AG04450 (cell line): ENCODE data around the gene NOL4L. TPM values are rescaled to one million over a fixed set of nuclear protein-coding genes. Genes with fewer than 3 reads are reported as not detected.

Source experiments
- CTCF ChIA-PET: fragments of 300-600, 350-600 bp; formaldehyde crosslinking; extraction: SDS; loops from one replicate; lab custom pipeline; 2022; ENCODE audit warnings: antibody characterized with exemption, inconsistent platforms; lab: Charles Lee
- POLR2A ChIA-PET: fragments of 350-600 bp; formaldehyde crosslinking; extraction: SDS; loops from one replicate; lab custom pipeline; 2021; ENCODE audit warnings: antibody characterized with exemption, inconsistent platforms; lab: Yijun Ruan, JAX
- DNase-seq: peaks from one replicate; pipeline ENCODE4 v3.0.0-alpha.2; 2011; ENCODE audit warnings: low read depth, low spot score
- H3K27ac ChIP-seq: one replicate; pipeline ENCODE4 v1.5.1; 2012; ENCODE audit warnings: low read depth, low read length, control low read depth
- H3K27me3 ChIP-seq: one replicate; pipeline ENCODE4 v1.6.0; 2012; ENCODE audit warnings: low read length; ENCODE audit not compliant: control insufficient read depth, insufficient read depth
- H3K4me3 ChIP-seq: 2 replicates; pipeline ENCODE4 v1.5.1; 2011; ENCODE audit warnings: mild to moderate bottlenecking, low read depth, low read length, control low read depth
- H3K9me3 ChIP-seq: 2 replicates; pipeline ENCODE4 v1.5.1; 2012; ENCODE audit warnings: low read length; ENCODE audit not compliant: control insufficient read depth, insufficient read depth
- polyA plus RNA-seq: library from polyadenylated mRNA; depleted of rRNA; stranded (reverse); fragments of >200 nt; gene quantifications from 2 replicates; pipeline ENCODE4 v1.2.3, GENCODE V29; 2011
- TF ChIP-seq, protein P1 (sequence below): IDR thresholded peaks from 2 replicates; pipeline ENCODE4 v1.5.1; 2011; ENCODE audit warnings: low read depth, low read length, control low read depth, inconsistent platforms

NOL4L gene
- polyA plus RNA-seq, 1 experiment, result 6.7 TPM

DNA sequence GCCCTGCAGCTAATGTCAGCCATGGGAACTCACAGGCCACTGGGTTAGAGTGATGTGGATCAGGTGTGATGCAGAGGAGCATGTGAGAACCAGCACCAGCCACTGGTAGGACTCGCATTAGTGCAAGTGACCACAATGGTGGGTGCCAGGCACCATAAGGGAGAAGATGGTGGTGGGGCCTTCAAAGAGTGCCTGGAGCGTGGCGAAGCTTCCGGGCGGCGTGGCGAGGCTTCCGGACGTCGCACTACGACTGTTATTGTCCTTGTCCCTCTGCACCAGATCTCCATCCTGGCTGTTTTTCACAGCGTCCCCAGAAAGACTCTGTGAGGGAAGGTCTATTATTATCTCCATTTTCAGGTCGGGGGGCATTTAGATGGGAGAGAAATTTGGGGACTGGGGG, 44.7 kb upstream of the NOL4L start:
- no peak for DNase-seq
- TF ChIP-seq, protein P1, sequence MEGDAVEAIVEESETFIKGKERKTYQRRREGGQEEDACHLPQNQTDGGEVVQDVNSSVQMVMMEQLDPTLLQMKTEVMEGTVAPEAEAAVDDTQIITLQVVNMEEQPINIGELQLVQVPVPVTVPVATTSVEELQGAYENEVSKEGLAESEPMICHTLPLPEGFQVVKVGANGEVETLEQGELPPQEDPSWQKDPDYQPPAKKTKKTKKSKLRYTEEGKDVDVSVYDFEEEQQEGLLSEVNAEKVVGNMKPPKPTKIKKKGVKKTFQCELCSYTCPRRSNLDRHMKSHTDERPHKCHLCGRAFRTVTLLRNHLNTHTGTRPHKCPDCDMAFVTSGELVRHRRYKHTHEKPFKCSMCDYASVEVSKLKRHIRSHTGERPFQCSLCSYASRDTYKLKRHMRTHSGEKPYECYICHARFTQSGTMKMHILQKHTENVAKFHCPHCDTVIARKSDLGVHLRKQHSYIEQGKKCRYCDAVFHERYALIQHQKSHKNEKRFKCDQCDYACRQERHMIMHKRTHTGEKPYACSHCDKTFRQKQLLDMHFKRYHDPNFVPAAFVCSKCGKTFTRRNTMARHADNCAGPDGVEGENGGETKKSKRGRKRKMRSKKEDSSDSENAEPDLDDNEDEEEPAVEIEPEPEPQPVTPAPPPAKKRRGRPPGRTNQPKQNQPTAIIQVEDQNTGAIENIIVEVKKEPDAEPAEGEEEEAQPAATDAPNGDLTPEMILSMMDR, result no peak
- Histone ChIP-seq H3K27me3 (peaks cover 15% of the 10 kb centered on the region), H3K9me3 (no peaks in the 10 kb centered on the region; the same call in 1 of the 2 replicates), H3K27ac (no peak overlapping the region), H3K4me3 (no peak overlapping the region)
- ChIA-PET CTCF (interaction anchor here (0.5 kb wide), 1 partner anchor 24 kb away, joined by 3 read pairs; no protein-coding TSS in a partner anchor), POLR2A (interaction anchor here (0.5 kb wide), 1 partner anchor 17 kb away, joined by 3 read pairs; no protein-coding TSS in a partner anchor)

DNA sequence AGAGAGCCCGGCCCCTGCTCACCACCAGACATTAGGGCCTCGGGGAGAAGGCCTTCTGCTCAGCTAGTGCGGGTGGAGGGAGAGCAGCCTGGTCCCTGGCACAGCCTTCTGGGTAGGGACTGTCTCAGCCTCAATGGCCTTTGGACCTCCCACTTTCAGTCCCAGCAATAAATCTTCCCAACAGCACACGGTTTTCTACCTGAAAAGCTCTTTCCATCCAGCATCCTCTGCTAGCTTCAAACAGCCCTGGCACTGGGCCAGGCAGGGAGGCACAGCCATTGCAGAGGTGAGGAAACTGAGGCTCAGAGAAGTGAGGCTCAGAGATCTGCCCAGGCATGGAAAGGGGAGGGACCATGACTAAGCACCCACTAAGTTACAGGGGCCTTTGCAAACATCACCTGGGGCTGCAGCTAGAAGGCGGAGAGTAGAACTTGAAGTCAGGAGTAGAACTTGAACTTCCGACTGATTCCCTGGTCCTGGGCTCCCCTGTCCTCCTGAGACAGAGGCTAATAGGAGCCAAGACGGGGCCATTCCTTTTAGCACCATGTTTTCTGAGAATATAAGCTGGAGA, 43.9 kb upstream of the NOL4L start:
- TF ChIP-seq, protein P1, result no peak
- CTCF ChIA-PET, result no interaction called here
- Histone ChIP-seq H3K27ac (no peak overlapping the region), H3K4me3 (no peak overlapping the region), H3K27me3 (peaks cover 15% of the 10 kb centered on the region), H3K9me3 (no peaks in the 10 kb centered on the region; the same call in 1 of the 2 replicates)
- DNase-seq, result no peak
- POLR2A ChIA-PET, result no interaction called here

DNA sequence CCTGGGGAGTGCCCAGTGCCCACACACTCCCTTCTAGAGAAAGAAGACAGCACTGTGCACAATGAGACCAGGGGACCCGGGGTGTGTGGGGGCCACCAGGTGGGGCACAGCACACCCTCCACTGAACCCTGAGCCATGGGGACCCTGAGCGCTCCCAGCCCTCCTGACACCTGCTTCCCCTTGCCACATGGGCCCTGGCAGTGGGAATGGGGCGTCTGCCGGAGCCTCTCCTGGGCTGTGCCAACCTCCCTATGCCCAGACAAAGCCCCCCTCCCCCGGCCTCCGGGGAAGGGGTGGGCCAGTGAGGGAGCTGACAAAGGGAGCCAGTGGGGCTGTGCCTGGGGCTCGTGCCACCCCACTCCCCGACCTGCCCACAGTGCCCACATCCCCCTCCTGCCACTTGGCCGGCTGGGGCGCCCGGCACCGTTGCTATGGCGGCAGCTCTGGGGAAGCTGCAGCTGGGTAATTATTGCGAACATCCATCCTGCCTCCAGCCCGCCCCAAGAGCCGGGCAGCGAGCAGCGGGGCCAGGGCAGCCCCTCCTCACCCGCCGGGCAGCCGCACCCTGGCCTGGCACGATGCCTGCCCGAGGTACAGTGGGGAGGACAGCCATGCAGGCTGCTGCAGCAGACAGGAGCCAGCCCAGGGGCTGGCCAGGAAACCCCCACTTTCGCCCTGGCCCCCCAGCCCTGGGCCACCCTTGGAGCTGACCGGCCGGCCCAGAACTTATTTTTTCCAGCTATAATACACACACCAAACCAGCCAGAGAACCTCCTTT, 41.9 kb upstream of the NOL4L start:
- ChIA-PET CTCF (no interaction called here), POLR2A (interaction anchor here (0.6 kb wide), 1 partner anchor 39 kb away, joined by 8 read pairs; no protein-coding TSS in a partner anchor)
- Histone ChIP-seq H3K9me3 (no peaks in the 10 kb centered on the region; the same call in 1 of the 2 replicates), H3K27me3 (peaks cover 16% of the 10 kb centered on the region), H3K27ac (no peak overlapping the region), H3K4me3 (no peak overlapping the region)
- DNase-seq, result no peak
- TF ChIP-seq, protein P1, result no peak

DNA sequence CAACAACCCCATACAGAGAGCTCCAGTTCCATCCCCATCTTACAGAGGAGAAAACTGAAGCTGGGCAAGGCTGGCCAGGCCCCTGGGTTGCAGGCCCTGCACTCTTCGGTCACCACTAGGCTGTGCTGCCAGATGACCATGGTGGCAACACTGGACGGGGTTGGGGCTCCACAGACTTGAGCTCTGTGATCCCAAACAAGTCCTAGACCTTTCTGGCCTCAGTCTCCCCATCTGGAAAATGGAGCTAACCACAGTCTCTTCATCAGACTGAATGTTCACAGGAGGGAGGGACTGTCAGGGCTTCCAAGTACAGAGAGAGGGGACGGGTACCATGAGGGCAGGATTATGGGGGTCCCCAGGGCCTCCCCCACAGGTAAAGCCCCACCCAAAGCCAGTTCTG, 41.3 kb upstream of the NOL4L start:
- H3K27me3 ChIP-seq, result peaks cover 16% of the 10 kb centered on the region
- no peak for DNase-seq
- no peak overlapping the region for H3K4me3 ChIP-seq
- CTCF ChIA-PET, result no interaction called here
- POLR2A ChIA-PET, result no interaction called here
- H3K27ac ChIP-seq, result no peak overlapping the region
- H3K9me3 ChIP-seq, result no peaks in the 10 kb centered on the region; the same call in 1 of the 2 replicates
- TF ChIP-seq, protein P1, result no peak

DNA sequence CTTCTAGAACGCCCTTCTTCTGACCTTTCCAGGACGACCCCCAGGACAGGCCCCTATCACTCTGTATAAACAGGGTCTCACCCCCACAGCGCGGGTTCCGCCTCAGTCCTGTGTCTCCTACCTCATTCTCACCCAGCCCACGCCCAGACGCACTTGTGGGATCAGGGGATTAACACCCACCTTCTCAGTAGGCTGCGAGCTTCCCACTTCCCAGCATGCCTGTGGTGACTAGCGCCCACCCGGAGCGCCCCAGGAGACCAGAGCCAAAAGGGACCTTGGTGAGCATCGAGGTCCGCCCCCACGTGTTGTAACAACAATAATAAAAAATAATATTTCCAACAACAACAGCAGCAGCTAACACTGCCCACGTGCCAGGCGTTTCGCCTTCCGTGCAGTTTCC, 40.9 kb upstream of the NOL4L start:
- POLR2A ChIA-PET, result no interaction called here
- CTCF ChIA-PET, result no interaction called here
- Histone ChIP-seq H3K27ac (no peak overlapping the region), H3K9me3 (no peaks in the 10 kb centered on the region; the same call in 1 of the 2 replicates), H3K27me3 (peaks cover 16% of the 10 kb centered on the region), H3K4me3 (no peak overlapping the region)
- TF ChIP-seq, protein P1, result no peak
- no peak for DNase-seq
